OCI-LY3 (cell line): ENCODE data around the gene C2.

Source experiments
- H2AFZ ChIP-seq: fragments of 200-600, 300-600 bp; shearing (Covaris generic); 2 replicates; pipeline ENCODE4 v1.6.0; 2014; ENCODE audit warnings: antibody characterized with exemption, low read depth, low read length
- H3K27ac ChIP-seq: fragments of 200-600, 300-600 bp; sonication (generic); 2 replicates; pipeline ENCODE4 v1.5.1; 2014; ENCODE audit warnings: mild to moderate bottlenecking, low read length, moderate library complexity, mixed read lengths
- H3K27me3 ChIP-seq: fragments of 200-600, 300-600 bp; sonication (generic); 2 replicates; pipeline ENCODE4 v1.6.1; 2014; ENCODE audit warnings: low read depth, low read length, mixed read lengths
- H3K36me3 ChIP-seq: fragments of 200-600, 300-600 bp; sonication (generic); replicated peaks from 2 replicates; pipeline ENCODE3; 2014; ENCODE audit warnings: low read depth, low read length, mixed read lengths
- H3K4me1 ChIP-seq: fragments of 300-600, 200-600 bp; sonication (generic); 2 replicates; pipeline ENCODE4 v1.6.1; 2014; ENCODE audit warnings: low read length, mixed read lengths
- H3K4me2 ChIP-seq: fragments of 200-600, 300-600 bp; sonication (generic); 2 replicates; pipeline ENCODE4 v1.6.1; 2014; ENCODE audit warnings: low read length, mixed read lengths
- H3K4me3 ChIP-seq: fragments of 300-600, 200-600 bp; sonication (generic); 2 replicates; pipeline ENCODE4 v1.5.1; 2014; ENCODE audit warnings: antibody characterized with exemption, mild to moderate bottlenecking, low read length, moderate library complexity
- H3K79me2 ChIP-seq: fragments of 300-600, 200-600 bp; shearing (Covaris generic); 2 replicates; pipeline ENCODE4 v1.6.1; 2014; ENCODE audit warnings: mild to moderate bottlenecking, low read length, mixed read lengths
- H3K9ac ChIP-seq: fragments of 300-600, 200-600 bp; shearing (Covaris generic); 2 replicates; pipeline ENCODE4 v1.6.0; 2014; ENCODE audit warnings: mild to moderate bottlenecking, low read length, moderate library complexity
- H3K9me3 ChIP-seq: fragments of 200-600, 300-600 bp; shearing (Covaris generic); 2 replicates; pipeline ENCODE4 v1.6.1; 2014; ENCODE audit warnings: low read length, mixed read lengths; ENCODE audit not compliant: insufficient read depth
- H4K20me1 ChIP-seq: fragments of 200-600, 300-600 bp; sonication (generic); 2 replicates; pipeline ENCODE4 v1.6.1; 2016; ENCODE audit warnings: low read length, mixed read lengths; ENCODE audit not compliant: insufficient read depth
- CTCF ChIP-seq: fragments of 200-600, 300-600 bp; sonication (generic); IDR thresholded peaks from 2 replicates; pipeline ENCODE4 v1.5.1; 2014; ENCODE audit warnings: antibody characterized with exemption, low read length, low read depth
- EZH2phosphoT487 ChIP-seq: fragments of 200-600 bp; shearing (Covaris generic); IDR thresholded peaks from 2 replicates; pipeline ENCODE4 v1.6.1; 2018; ENCODE audit warnings: antibody characterized with exemption, mixed run types, low read depth

The C2 gene

GRCh38 chr6:31958741-31959739 is 31.5 kb downstream of the C2 start, which contains the start of the genes NELFE and SKIC2:
TSS of gene NELFE (minus strand) at chr6:31958971. CDS start at chr6:31958446, 525 bp downstream.
TSS of gene SKIC2 (plus strand) at chr6:31959175. CDS start at chr6:31959193, 18 bp downstream.
- Histone ChIP-seq H3K36me3 (peaks cover 12% of the 10 kb centered on the region), H3K27me3 (no peaks in the 10 kb centered on the region), H3K79me2 (peaks cover 21% of the 10 kb centered on the region), H3K4me2 (peak within 1 kb of the TSS; percentile 93), H3K9me3 (no peaks in the 10 kb centered on the region), H3K4me3 (peak within 1 kb of the TSS; percentile 98), H3K9ac (peak within 1 kb of the TSS; percentile 85), H4K20me1 (no peaks in the 10 kb centered on the region), H3K4me1 (peaks cover 13% of the 10 kb centered on the region), H2AFZ (peak within 1 kb of the TSS; percentile 63; the same call in 1 of the 2 replicates), H3K27ac (peak within 1 kb of the TSS; percentile 30; the same call in 1 of the 2 replicates)
- no peak for TF ChIP-seq EZH2phosphoT487
- no peak for TF ChIP-seq CTCF

- Histone ChIP-seq H3K27ac (no peak overlapping the region), H3K27me3 (no peaks in the 10 kb centered on the region), H3K4me1 (peaks cover 13% of the 10 kb centered on the region), H4K20me1 (no peaks in the 10 kb centered on the region), H3K36me3 (peaks cover 12% of the 10 kb centered on the region), H3K4me2 (no peak overlapping the region), H3K9ac (no peak overlapping the region), H3K4me3 (no peak overlapping the region), H3K79me2 (peaks cover 21% of the 10 kb centered on the region), H3K9me3 (no peaks in the 10 kb centered on the region), H2AFZ (no peak overlapping the region)
- TF ChIP-seq CTCF: no peak
- no peak for TF ChIP-seq EZH2phosphoT487
Measured at GRCh38 chr6:31961616-31962015, 34.1 kb downstream of the C2 start.

- TF ChIP-seq EZH2phosphoT487 (no peak), CTCF (no peak)
- Histone ChIP-seq H2AFZ (no peak overlapping the region), H3K4me3 (no peak overlapping the region), H3K27ac (no peak overlapping the region), H3K79me2 (peaks cover 12% of the 10 kb centered on the region), H3K36me3 (peaks cover 12% of the 10 kb centered on the region), H3K9ac (no peak overlapping the region), H3K4me1 (peaks cover 7% of the 10 kb centered on the region), H3K4me2 (no peak overlapping the region), H4K20me1 (no peaks in the 10 kb centered on the region), H3K27me3 (no peaks in the 10 kb centered on the region), H3K9me3 (no peaks in the 10 kb centered on the region)
Measured at GRCh38 chr6:31963921-31964320, 36.4 kb downstream of the C2 start.

- H3K36me3 ChIP-seq: peaks cover 12% of the 10 kb centered on the region
- no peak overlapping the region for H3K9ac ChIP-seq
- TF ChIP-seq EZH2phosphoT487 (no peak), CTCF (no peak)
- peaks cover under 1% of the 10 kb centered on the region for H3K79me2 ChIP-seq
- H3K4me2 ChIP-seq: no peak overlapping the region
- no peaks in the 10 kb centered on the region for H4K20me1 ChIP-seq
- no peaks in the 10 kb centered on the region for H3K27me3 ChIP-seq
- H3K4me1 ChIP-seq: peaks cover under 1% of the 10 kb centered on the region; the same call in 1 of the 2 replicates
- H3K27ac ChIP-seq: no peak overlapping the region
- H3K9me3 ChIP-seq: no peaks in the 10 kb centered on the region
- H3K4me3 ChIP-seq: no peak overlapping the region
- H2AFZ ChIP-seq: no peak overlapping the region
Measured at GRCh38 chr6:31965700-31966099, 38.2 kb downstream of the C2 start.
